ENCODE measurements around the gene JADE2.

The JADE2 gene

DNA sequence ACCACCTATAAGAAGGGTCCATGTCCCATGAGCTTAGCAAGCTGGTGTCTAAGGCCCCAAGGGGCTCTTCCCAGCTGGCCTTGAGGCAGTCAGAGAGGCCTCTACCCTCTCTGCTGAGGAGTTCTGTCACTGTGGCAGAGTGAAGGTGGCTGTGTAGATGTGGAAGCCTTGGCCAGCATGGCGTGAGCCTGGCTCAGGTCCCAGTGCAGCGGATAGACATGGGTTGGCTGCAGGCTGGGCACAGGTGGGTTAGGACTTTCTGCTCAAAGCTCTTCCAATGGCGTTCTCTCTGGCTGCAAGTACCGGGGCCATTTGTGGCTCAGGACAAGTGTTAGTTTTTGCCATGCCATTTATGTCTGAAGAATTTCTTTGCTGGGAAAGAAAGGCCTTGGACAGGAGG is 47.3 kb downstream of the JADE2 start:
- DNase-seq: no peak

- no peak for DNase-seq
These were observed 49.1 kb downstream of the JADE2 start for GRCh38 chr5:134574521-134574920.

DNA sequence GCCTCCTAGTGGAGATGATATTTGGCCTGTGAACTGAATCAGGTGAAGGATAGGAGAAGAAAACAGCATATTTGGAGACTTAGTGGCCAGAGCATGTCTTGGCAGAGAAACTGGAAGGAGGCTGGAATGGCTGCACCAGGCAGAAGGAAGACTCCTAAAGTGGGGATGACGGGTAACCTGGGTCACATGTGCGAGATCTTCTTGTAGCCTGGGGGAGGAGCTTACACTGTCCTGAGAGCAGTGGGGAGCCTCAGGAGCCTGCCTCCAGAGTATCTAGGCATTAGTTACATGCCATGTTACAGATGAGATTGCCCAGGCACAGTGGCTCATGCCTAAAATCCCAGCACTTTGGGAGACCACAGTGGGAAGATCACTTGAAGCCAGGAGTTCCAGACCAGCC is 49.8 kb downstream of the JADE2 start:
- no peak for DNase-seq

DNA sequence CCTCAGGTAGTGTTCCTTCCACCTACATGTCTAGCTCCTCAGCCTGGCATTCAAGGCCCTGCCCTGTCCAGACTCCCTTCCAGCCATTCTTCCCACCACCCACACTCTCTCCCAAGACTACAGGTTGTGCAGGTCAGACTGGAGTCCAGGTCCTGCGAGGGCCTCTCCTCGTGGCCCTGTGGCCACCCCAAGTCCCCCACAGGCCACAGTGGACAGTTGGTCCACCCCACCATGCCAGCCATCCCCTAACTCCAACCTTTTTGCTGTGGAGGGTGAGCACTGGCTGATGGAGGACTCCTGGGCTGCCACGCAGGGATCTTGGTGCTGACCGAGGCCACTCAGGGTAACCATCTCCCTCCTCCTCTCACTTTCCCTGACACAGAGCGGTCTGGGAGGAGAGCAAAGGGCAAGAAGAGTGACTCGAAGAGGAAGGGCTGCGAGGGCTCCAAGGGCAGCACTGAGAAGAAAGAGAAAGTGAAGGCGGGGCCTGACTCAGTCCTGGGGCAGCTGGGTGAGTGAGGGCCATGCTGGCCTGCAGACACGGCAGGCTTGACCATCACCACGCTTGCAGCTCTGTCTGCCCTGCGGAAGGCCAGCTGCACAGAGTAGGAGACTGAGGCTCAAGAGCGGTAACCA is 51.0 kb downstream of the JADE2 start:
- no peak for DNase-seq

DNA sequence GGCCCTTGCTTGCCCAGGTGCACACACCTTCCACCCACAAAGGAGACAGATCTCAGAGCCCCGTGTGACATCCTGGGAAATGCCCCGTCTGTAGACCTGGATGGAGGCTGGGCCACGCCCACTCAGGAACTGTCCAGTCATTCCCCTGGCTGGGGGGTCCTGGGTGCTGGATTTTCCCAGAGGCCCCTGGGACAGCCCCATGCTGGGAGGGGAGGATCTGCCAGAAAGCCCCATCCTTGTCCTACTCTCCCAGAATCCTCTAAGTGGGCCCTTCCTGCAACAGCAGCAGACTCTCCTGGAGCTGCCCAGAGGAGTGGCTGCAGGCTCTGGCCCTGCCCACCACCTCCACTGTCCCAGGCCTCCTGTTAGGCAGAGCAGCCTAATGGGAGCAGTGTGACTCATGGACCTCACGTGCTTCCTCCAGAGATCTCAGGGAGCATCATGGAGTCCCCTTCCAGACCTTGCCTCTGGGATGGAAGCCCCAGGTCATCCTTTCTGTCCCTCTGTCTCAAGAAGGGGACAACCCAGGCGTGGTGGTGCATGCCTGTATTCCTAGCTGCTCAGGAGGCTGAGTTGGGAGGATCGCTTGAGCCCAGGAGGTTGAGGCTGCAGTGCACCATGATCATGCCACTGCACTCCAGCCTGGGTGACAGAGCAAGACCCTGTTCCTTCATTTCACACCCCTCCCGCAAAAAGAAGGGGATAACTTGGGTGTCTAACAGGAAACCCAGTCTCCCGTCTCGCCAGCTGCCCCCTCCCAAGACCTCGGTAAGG is 51.7 kb downstream of the JADE2 start:
- DNase-seq: no peak

DNA sequence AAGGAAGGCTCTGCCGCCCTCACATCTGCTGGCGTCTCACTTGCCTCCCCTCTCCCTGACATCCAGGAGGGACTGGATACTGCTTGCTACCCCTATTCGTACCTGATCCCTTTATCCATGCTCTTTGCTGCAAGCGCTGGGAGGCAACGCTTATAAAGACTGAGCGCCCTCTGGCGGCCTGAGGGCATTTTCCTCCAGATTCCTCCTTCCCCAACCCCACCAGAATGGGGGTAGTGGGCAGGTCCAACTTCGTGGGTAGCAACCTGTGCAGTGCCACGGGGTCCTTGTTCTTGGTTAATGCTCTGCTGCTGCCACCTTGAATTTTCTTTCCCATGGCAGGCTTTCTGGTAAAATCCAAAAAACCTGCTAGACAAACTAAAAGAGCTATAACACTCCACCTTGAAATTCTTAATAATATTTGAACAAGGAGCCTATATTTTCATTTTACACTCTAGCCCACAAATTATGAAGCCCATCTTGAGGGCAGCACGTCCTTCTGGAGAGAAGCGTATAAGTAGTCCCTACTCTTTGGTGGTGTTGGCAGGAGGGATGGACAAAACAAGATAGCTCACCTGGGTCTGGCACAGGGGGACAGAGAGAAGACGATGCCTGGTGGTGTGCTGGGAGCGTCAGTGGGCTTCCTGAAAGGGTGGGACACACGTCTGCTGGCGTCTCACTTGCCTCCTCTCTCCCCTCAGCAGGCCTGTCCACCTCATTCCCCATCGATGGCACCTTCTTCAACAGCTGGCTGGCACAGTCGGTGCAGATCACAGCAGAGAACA is 52.5 kb downstream of the JADE2 start:
- peak; percentile 29 for DNase-seq

GRCh38 chr5:134578578-134579283 is 53.3 kb downstream of the JADE2 start:
- no peak for DNase-seq

DNA sequence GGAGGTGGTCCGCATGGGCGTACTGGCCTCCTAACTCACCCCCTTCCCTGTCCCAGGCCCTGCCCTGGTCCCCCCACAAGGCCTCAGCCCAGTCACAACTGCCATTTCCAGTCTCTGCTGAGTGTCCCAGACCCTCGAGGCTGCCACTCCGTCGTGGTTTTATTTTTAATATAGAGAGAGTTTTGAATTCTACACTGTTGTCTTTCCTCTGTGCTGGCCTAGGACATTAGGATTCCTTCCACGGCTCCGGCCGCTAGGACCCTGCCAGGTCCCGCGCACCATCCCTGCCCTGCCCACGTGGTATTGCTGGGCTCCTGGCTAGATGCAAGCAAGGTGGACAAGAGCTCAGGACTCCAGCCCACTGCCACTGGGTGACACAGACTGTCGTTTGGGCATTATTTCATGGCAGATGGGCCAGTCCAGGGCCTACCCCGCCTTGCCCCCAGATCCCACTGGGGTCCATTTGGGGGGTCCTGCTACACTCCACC is 53.9 kb downstream of the JADE2 start:
- DNase-seq: no peak

GRCh38 chr5:134580001-134580460 is 54.6 kb downstream of the JADE2 start:
- DNase-seq: no peak

DNA sequence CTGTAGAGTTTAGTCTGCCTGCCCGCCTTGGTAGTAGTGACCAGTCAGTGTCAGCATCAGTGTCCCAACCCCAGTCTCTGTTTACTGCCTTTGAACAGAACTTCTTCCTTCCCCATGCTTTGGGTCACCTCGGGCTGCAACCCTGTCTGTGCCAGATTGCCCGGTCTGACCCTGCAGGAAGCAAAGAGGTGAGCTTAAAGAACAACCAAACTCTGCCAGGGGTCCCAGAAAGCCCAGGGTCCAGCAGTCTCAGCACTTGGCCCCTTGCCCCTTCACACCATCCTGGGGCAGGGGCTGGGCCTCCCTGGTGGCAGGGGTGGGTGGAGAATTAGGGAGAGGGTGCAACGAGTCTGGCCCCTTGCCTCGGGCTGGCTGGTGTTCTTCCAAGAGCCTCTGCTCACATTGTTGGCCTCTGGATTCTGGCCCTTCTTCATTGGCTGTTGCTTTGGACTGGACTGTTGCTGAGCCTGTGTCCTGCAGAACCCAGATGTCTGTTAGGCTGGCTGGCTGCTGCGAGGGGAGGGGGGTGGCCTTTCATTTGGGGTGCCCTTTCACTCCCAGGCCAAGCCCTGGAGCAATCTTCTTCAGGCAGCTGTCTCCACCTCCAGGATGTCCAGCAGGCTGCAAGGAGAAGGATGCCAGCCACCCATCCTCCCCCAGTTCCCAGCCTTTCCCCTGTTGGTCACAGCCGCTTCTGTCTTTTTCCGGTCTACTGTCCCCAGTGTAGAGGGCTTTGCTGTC is 55.9 kb downstream of the JADE2 start:
- no peak for DNase-seq

DNA sequence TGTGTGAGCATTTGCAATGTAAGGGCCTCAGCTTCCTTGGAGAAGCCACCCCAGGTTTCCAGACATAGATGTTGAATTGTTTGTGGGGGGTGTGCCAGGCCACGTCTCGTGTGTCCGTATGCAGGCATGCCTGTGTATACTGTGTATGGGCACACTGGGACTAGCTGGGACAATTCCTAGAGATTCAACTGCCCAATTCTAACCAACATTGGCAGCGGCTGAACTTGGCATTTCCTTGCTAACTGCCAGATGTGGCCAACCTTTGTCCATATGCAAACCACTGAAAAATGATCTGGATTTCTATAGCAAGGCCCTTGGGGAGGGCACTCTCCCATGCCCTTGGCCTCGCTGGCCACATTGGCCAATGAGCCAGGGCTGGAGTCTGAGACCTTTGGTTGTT is 56.8 kb downstream of the JADE2 start:
- DNase-seq: no peak

DNA sequence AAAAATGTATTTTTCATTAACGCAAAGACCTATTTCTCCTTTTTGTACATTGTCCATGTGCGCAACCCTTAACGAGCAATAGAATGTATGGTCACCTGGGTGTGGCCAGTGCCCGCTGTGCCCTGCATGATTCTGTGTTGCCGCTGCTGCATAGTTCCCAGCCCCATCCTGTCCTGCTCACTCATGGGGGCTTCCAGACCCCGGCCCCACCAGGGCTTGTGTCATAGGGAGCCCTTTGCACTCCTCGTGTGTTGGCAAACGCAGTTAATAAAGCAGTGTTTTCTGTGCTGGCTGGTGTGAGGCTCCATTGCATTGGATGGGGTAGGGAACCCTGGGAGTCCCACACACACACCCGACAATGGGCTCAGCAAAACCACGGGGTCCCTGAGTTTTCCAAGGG is 57.5 kb downstream of the JADE2 start:
- no peak for DNase-seq

DNA sequence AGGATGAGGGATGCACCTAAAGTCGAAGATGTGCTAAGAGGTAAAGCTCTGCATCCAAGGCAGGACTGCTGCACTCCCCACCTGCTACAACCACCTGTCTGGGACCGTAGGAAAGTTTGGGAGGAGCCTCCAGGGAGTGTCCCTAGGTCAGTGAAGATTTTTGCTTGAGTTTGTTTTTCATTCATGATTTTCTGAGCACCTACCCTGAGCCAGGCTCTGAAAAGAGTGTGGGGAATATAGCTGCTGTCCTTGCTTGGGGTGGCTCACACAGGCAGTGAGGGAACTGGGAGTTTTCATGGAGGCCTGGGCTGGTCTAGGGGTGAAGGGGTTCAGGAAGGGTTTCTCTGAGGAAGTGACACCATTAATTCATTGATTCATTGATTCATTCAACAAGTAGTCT is 58.3 kb downstream of the JADE2 start:
- no peak for DNase-seq

DNA sequence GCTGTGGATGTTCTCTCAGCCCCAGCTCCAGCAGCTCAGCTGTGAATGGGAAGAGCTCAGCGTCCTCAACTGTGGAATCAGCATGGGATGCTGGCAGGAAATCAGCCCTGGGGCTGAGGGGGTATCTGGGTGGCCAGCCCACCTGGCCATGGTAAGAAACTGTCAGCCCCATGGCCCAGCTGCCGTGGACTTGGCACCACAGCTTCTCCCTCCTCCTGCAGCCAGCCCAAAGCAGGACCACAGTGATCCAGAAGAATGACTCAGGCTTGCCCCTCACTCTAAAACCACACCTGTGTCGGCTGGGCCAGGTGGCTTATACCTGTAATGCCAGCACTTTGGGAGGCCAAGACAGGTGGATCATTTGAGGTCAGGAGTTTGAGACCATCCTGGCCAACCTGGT is 59.2 kb downstream of the JADE2 start:
- no peak for DNase-seq

- no peak for DNase-seq
These were observed 60.5 kb downstream of the JADE2 start for GRCh38 chr5:134585966-134586365.

- peak; percentile 9 for DNase-seq
These were observed 61.5 kb downstream of the JADE2 start for GRCh38 chr5:134586866-134587524.

GRCh38 chr5:134590992-134591659 is 65.7 kb downstream of the JADE2 start:
- no peak for DNase-seq

GRCh38 chr5:134592141-134592746 is 66.8 kb downstream of the JADE2 start:
- no peak for DNase-seq

DNA sequence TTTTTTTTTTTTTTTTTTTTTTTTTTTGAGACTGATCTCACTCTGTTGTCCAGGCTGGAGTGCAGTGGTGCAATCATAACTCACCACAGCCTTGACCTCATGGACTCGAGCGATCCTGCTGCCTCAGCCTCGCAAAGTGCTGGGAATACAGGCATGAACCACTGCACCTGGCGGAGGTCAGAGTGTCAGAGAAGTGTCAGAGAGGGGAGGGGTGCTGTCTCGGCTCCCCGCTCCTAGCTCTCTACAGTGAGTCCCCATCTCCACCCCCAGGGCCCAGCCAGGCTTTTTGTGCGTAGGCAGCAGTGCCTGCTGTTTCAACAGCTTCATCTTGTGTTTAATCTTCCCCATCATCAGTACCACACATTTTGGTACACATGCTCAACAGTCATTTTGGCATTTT is 68.9 kb downstream of the JADE2 start:
- DNase-seq: no peak

DNA sequence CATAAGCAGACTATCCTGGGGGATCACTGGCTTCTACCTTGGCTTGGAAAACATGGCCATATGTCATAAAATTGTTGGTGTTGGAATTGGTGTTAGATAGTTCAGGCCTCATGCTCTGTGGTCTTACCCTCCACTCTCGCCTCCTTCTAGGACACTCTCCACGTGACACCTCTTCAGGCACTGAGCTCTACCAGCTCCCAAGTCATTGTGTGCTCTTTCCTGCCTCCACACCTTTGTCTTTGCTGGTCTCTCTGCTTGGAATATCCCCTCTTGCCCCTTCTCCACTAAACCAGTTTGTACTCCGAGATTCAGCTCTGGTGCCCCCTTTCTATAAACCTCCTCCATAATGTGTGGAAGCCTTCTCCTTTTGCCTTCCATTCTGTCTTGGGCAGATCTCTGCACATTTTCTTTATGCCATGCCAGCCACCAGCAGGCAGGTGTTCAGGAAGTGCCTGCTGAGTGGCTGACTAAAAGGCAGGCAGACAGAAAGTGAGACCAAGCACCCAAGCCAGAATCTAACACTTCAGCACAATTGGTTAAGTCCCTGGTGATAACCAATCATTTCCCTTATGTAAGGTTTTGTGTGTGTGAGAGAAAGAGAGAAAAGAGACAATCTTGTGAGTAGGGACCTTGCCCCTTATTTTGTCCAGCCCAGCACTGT is 69.5 kb downstream of the JADE2 start:
- peak; percentile 16 for DNase-seq
